HG03135 (cell line): ENCODE data around the gene POFUT1.

Experiments used
- ATAC-seq: cut with Tn5 transposase; IDR thresholded peaks from one replicate; pipeline ENCODE4 v1.9.1; 2021; ENCODE audit warnings: mild to moderate bottlenecking, moderate library complexity; ENCODE audit not compliant: unreplicated experiment

The POFUT1 gene

DNA sequence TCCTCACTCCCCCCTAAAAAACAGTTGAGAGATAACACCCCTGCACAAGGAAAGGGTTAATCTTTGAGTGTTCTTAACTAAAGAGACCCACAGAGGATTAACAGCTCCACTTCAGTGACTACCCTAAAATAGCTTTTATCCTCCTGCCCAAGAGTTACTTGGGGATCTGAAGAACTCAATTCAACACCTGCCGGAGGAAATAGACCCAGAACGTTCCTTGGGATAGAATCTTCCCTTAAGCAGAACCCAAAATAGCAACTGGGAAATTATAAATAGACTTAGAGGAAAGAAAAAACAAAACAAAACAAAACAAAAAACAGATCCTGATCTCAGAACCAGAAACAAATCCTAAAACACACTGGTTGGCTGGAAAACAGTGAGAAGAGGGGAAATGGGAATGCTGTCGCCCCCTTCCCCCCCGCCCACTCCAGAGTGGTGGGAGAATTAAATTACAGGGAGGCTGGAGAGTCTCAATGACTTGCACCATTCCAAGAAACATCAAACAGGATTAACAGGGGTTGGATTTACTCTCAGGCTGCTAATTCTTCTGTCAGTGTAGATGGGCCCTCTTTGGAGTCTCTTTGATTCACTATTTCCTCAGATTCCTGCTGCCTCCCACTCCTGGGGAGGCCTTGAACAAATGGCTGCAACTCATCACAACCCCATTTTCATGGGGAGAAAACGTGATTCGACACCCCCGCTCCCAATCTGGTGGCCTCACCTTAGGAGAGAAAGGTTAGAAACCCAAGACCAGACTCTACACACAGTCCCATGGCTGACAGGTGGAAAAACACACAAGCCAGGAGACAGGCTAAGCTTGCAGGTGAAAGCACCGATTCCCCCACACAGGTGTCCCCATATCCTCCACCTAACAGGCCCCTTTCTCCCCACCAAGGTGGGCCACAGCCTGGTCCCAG lies 1.6 kb upstream of the POFUT1 start:
- ATAC-seq, result no peak

GRCh38 chr20:32206760-32207625 lies 687 bp upstream of the POFUT1 start:
- ATAC-seq, result peak; percentile 32

- ATAC-seq, result no peak
Measured at GRCh38 chr20:32208499-32209154, 947 bp downstream of the POFUT1 start.

GRCh38 chr20:32209850-32210605 lies 2.3 kb downstream of the POFUT1 start:
- ATAC-seq, result no peak

- ATAC-seq, result no peak
Measured at GRCh38 chr20:32213870-32214269, 6.2 kb downstream of the POFUT1 start.

DNA sequence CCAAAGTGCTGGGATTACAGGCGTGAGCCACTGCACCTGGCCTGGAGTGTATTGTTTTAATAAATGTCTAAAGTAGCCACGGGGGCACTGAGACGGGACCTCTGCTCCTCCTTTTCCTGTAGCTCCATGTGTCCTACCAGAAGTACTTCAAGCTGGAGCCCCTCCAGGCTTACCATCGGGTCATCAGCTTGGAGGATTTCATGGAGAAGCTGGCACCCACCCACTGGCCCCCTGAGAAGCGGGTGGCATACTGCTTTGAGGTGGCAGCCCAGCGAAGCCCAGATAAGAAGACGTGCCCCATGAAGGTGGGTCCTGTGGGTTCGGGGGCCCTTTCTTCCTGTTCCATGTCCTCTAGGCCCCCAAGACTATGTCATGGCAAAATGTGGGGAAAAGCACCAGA lies 7.5 kb downstream of the POFUT1 start:
- ATAC-seq, result no peak

DNA sequence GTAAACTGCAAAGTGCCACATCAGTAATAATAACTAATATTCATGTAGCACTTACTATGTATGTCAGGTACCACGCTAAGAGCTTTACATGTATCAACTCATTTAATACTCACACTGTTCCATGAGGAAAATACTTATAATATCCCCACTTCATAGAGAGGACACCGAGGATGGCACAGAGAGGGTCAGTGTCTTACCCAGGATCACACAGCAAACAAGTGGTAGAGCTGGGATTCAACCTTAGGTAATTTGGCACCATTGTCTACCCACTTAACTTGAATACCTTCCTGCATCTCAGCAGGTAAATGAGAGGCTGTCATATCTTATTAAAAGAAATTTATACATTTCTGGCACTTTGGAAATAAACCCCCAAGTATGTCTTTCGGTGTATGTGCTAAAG lies 8.0 kb downstream of the POFUT1 start:
- no peak for ATAC-seq

GRCh38 chr20:32216179-32217142 lies 8.8 kb downstream of the POFUT1 start:
- no peak for ATAC-seq

DNA sequence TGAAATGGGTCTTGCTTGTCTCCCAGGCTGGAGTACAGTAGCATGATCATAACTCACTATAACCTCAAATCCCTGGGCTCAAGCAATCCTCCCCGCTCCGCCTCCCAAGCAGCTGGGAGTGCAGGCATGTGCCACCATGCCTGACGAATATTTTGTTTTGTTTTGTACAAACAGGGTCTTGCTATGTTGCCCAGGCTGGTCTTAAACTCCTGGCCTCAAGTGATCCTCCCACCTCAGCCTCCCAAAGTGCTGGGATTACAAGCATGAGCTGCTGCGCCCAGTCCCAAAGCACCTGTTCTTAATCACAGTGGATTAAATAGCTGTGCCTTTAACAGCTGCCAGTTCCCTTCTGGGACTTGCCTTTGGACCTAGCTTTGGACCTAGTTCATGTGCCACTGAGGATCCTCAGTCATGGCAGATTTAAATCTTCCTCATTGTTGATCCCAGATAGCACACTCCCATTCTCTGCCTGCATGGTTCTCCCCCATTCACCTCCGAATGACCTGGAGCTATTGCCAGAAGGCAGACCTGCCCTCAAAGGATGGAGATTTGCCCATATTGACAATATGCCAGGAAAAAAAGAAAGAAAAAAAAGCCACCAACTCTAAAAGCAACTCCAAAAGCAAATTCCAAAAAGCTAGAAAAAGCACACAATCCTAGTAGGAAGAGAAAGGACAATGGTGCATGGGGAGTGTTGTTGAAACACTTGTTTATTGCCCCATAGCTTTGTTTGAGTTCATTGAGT lies 10.6 kb downstream of the POFUT1 start:
- no peak for ATAC-seq

- no peak for ATAC-seq
Measured at GRCh38 chr20:32224463-32224862, 16.8 kb downstream of the POFUT1 start.

DNA sequence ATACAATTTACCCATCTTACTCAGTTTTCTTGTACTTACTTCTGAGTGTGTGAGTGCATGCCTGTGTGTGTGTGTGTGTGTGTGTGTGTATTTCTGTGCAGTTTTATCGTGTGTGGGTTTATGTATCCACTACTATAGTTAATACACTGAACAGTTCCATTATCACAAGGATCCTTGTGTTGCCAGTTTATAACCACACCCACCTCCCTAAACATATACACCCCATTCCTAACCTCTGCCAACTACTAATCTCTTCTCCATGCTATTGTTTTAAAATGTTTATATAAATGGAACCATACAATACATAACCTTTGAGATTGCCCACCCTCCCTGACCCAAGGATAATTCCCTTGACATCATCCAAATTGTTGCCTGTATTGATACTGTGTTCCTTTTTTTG lies 18.7 kb downstream of the POFUT1 start:
- ATAC-seq, result no peak

GRCh38 chr20:32227306-32227705 lies 19.6 kb downstream of the POFUT1 start:
- ATAC-seq, result no peak

- ATAC-seq, result no peak
Measured at GRCh38 chr20:32227744-32228688, 20.3 kb downstream of the POFUT1 start.

DNA sequence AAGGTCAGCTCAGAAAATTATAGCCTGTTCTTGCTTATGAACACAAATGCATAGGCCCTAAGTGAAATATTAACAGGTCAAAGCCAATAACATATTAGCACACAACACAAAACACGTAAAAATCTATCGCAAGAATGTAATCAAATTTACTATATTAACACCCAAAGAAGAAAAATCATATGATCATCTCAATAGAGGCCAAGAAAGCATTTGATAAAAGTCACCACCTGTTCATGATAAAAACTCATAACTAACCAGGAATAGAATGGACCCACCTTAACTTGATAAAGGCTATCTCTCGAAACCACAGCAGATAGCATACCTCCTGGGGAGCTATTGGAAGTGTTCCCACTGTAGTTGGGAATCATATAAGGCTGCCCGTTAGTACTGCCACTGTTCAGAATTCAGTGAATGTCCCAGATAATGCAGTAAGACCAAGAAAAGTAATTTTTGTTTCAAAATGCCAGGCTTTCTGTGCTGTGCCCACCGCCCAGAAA lies 21.6 kb downstream of the POFUT1 start:
- no peak for ATAC-seq

DNA sequence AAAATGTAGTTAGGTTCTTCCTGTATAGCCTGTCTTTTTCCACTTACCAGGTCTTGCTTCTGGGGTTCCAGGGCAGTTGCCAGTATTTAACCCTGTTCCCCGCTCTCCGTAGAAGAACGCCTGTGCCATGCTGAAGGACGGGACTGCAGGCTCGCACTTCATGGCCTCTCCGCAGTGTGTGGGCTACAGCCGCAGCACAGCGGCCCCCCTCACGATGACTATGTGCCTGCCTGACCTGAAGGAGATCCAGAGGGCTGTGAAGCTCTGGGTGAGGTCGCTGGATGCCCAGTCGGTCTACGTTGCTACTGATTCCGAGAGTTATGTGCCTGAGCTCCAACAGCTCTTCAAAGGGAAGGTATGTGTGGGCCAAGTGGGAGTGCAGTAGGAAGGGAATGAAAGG lies 23.0 kb downstream of the POFUT1 start:
- no peak for ATAC-seq

GRCh38 chr20:32231245-32231644 lies 23.6 kb downstream of the POFUT1 start:
- ATAC-seq, result no peak

DNA sequence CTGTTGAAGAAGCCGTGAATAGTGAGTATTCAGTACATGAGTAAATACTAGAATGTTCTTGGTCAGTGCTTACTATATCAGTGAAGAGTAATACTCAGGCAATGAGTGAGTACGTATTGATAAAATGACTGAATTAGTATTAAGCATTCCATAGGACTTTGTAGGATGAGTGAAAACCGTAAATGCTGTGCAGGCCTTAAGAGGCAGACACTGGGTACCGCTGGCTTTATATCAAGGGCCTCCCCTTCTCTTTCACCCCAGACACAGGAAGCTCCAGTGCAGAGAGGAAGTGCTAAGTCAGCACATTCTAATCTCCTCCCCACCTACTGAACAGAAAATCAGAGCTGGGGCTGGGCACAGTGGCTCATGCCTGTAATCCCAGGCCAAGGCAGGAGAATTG lies 24.2 kb downstream of the POFUT1 start:
- ATAC-seq, result no peak
